Measurements from ENCODE around the gene DNAJC27.
"Not testable (repeated sequence)": the region's sequence is repeated elsewhere in the genome, so short reads cannot be mapped to it uniquely, and the experiment has no call there.

The DNAJC27 gene

GRCh38 chr2:24971536-24972314, at the start of gene DNAJC27:
DNAJC27 (minus strand) TSS chr2:24971955; CDS start chr2:24971904, 51 bp downstream.
- peak; percentile 97 for DNase-seq

GRCh38 chr2:25018681-25019080, 46.9 kb upstream of the DNAJC27 start:
- no peak for DNase-seq

GRCh38 chr2:25014631-25015030, 42.9 kb upstream of the DNAJC27 start:
- no peak for DNase-seq

GRCh38 chr2:25011342-25011741, 39.6 kb upstream of the DNAJC27 start:
- not testable (repeated sequence) for DNase-seq

- no peak for DNase-seq
Observed at GRCh38 chr2:25009954-25010353, 38.2 kb upstream of the DNAJC27 start.

GRCh38 chr2:25002066-25002465, 30.3 kb upstream of the DNAJC27 start:
- no peak for DNase-seq

GRCh38 chr2:25001325-25001637, 29.5 kb upstream of the DNAJC27 start:
- no peak for DNase-seq

- no peak for DNase-seq
Observed at GRCh38 chr2:25000503-25001324, 29.0 kb upstream of the DNAJC27 start.

GRCh38 chr2:25000036-25000435, 28.3 kb upstream of the DNAJC27 start:
- no peak for DNase-seq

GRCh38 chr2:24999097-24999496, 27.3 kb upstream of the DNAJC27 start:
- not testable (repeated sequence) for DNase-seq

- DNase-seq: no peak
Observed at GRCh38 chr2:24994146-24994724, 22.5 kb upstream of the DNAJC27 start.

GRCh38 chr2:24993406-24994145, 21.8 kb upstream of the DNAJC27 start:
- no peak for DNase-seq

GRCh38 chr2:24986372-24986771, 14.6 kb upstream of the DNAJC27 start:
- no peak for DNase-seq

GRCh38 chr2:24985511-24985910, 13.8 kb upstream of the DNAJC27 start:
- no peak for DNase-seq

GRCh38 chr2:24984912-24985311, 13.2 kb upstream of the DNAJC27 start:
- no peak for DNase-seq

GRCh38 chr2:24981411-24982136, 9.8 kb upstream of the DNAJC27 start:
- no peak for DNase-seq

GRCh38 chr2:24978661-24979060, 6.9 kb upstream of the DNAJC27 start:
- DNase-seq: no peak

- no peak for DNase-seq
Observed at GRCh38 chr2:24977631-24978030, 5.9 kb upstream of the DNAJC27 start.

GRCh38 chr2:24973812-24974211, 2.1 kb upstream of the DNAJC27 start:
- DNase-seq: no peak

- DNase-seq: peak; percentile 19
Observed at GRCh38 chr2:24972315-24972961, 683 bp upstream of the DNAJC27 start.

- DNase-seq: peak; percentile 50
Observed at GRCh38 chr2:24971286-24971535, 544 bp downstream of the DNAJC27 start.
